Neural cell (in vitro differentiated cells): ENCODE results near the gene ANKRD39. TPM values are rescaled to one million over a fixed set of nuclear protein-coding genes. Genes with fewer than 3 reads are reported as not detected.

ENCODE experiments used
- H2AFZ ChIP-seq: fragments of 200-600, 300-800 bp; sonication (generic), shearing (Covaris generic); 2 replicates; pipeline ENCODE4 v1.6.0; 2014; ENCODE audit warnings: low read depth, mild to moderate bottlenecking, antibody characterized with exemption, low read length, moderate library complexity
- H3F3A ChIP-seq: fragments of 200-600 bp; shearing (Covaris generic); 2 replicates; pipeline ENCODE4 v1.6.1; 2016; ENCODE audit warnings: mild to moderate bottlenecking, moderate library complexity, mixed read lengths, antibody characterized with exemption, low read length; ENCODE audit not compliant: insufficient read depth, poor library complexity, severe bottlenecking
- H3K27ac ChIP-seq: fragments of 200-600, 300-800 bp; sonication (generic), shearing (Covaris generic); 2 replicates; pipeline ENCODE4 v1.5.1; 2014; ENCODE audit warnings: mild to moderate bottlenecking, low read length, moderate library complexity
- H3K27me3 ChIP-seq: fragments of 300-800, 200-600 bp; sonication (generic), shearing (Covaris generic); 2 replicates; pipeline ENCODE4 v1.6.0; 2014; ENCODE audit warnings: mild to moderate bottlenecking, low read depth, low read length, moderate library complexity; ENCODE audit not compliant: insufficient read depth
- H3K36me3 ChIP-seq: fragments of 300-800, 200-600 bp; sonication (generic), shearing (Covaris generic); 2 replicates; pipeline ENCODE4 v1.5.1; 2014; ENCODE audit warnings: mild to moderate bottlenecking, antibody characterized with exemption, low read length, moderate library complexity; ENCODE audit not compliant: insufficient read depth
- H3K4me2 ChIP-seq: fragments of 300-800, 200-600 bp; sonication (generic), shearing (Covaris generic); 2 replicates; pipeline ENCODE4 v1.6.0; 2014; ENCODE audit warnings: mild to moderate bottlenecking, low read length
- H3K4me3 ChIP-seq: fragments of 300-800, 200-600 bp; sonication (generic), shearing (Covaris generic); 2 replicates; pipeline ENCODE4 v1.5.1; 2014; ENCODE audit warnings: mild to moderate bottlenecking, low read length, moderate library complexity
- H3K79me2 ChIP-seq: fragments of 200-600 bp; shearing (Covaris generic); replicated peaks from 2 replicates; pipeline ENCODE4 v1.6.0; 2014; ENCODE audit warnings: mild to moderate bottlenecking, low read length, moderate library complexity; ENCODE audit not compliant: insufficient read depth
- H3K9ac ChIP-seq: fragments of 300-800, 200-600 bp; sonication (generic), shearing (Covaris generic); 2 replicates; pipeline ENCODE4 v1.6.1; 2016; ENCODE audit warnings: mild to moderate bottlenecking, low read length, mixed read lengths
- H3K9me2 ChIP-seq: fragments of 200-600 bp; shearing (Covaris generic); 2 replicates; pipeline ENCODE4 v1.6.1; 2016; ENCODE audit warnings: mild to moderate bottlenecking, low read length, mixed read lengths; ENCODE audit not compliant: insufficient read depth
- H3K9me3 ChIP-seq: fragments of 200-600, 300-800 bp; sonication (generic), shearing (Covaris generic); 2 replicates; pipeline ENCODE4 v1.6.1; 2016; ENCODE audit warnings: mild to moderate bottlenecking, mixed run types, low read length, moderate library complexity, mixed read lengths
- H4K20me1 ChIP-seq: fragments of 200-600 bp; shearing (Covaris generic); 2 replicates; pipeline ENCODE4 v1.6.1; 2016; ENCODE audit warnings: mild to moderate bottlenecking, mixed run types; ENCODE audit not compliant: insufficient read depth
- CTCF ChIP-seq: fragments of 450-650 bp; IDR thresholded peaks from 2 replicates; pipeline ENCODE4 v1.5.1; 2014; ENCODE audit warnings: antibody characterized with exemption, mild to moderate bottlenecking, moderate library complexity; ENCODE audit not compliant: poor library complexity, severe bottlenecking
- EP300 ChIP-seq: fragments of 450-650 bp; conservative IDR thresholded peaks from 2 replicates; pipeline ENCODE4 v1.6.1; 2014; ENCODE audit warnings: antibody characterized with exemption, mild to moderate bottlenecking, moderate library complexity; ENCODE audit not compliant: poor library complexity, severe bottlenecking
- EZH2 ChIP-seq: fragments of 200-600, 300-800 bp; shearing (Covaris generic), sonication (generic); IDR thresholded peaks from 2 replicates; pipeline ENCODE4 v1.6.1; 2014; ENCODE audit warnings: antibody characterized with exemption, low read length, borderline replicate concordance, mild to moderate bottlenecking; ENCODE audit not compliant: insufficient read depth, poor library complexity, severe bottlenecking
- MXI1 ChIP-seq: fragments of 450-650 bp; conservative IDR thresholded peaks from 2 replicates; pipeline ENCODE4 v1.6.1; 2014; ENCODE audit warnings: antibody characterized with exemption, mild to moderate bottlenecking; ENCODE audit not compliant: poor library complexity, severe bottlenecking
- POLR2AphosphoS5 ChIP-seq: IDR thresholded peaks from 2 replicates; pipeline ENCODE4 v1.6.1; 2012
- RAD21 ChIP-seq: fragments of 450-650 bp; conservative IDR thresholded peaks from 2 replicates; pipeline ENCODE4 v1.6.1; 2014; ENCODE audit warnings: antibody characterized with exemption, mild to moderate bottlenecking, moderate library complexity
- REST ChIP-seq: IDR thresholded peaks from 2 replicates; pipeline ENCODE4 v1.6.1; 2012; ENCODE audit warnings: borderline replicate concordance
- SMC3 ChIP-seq: fragments of 450-650 bp; conservative IDR thresholded peaks from 2 replicates; pipeline ENCODE4 v1.6.1; 2014; ENCODE audit warnings: antibody characterized with exemption, mild to moderate bottlenecking, moderate library complexity; ENCODE audit not compliant: poor library complexity
- TAF1 ChIP-seq: IDR thresholded peaks from 2 replicates; pipeline ENCODE4 v1.6.1; 2012; ENCODE audit warnings: low read depth
- polyA plus RNA-seq: library from polyadenylated mRNA; depleted of rRNA; stranded (reverse); fragments of >200 nt; gene quantifications from 2 replicates; pipeline ENCODE4 v1.2.3, GENCODE V29; 2014

Gene ANKRD39
- polyA plus RNA-seq, 1 donor from 2014 or later: 30.7 TPM

GRCh38 chr2:96839875-96840850 lies 17.7 kb downstream of the ANKRD39 start:
- Histone ChIP-seq H3K27ac (no peak overlapping the region), H3K9me3 (no peaks in the 10 kb centered on the region), H3K27me3 (no peaks in the 10 kb centered on the region), H4K20me1 (no peaks in the 10 kb centered on the region), H3F3A (no peaks in the 10 kb centered on the region), H2AFZ (no peak overlapping the region), H3K9me2 (no peaks in the 10 kb centered on the region), H3K4me2 (no peak overlapping the region), H3K79me2 (no peaks in the 10 kb centered on the region), H3K4me3 (no peak overlapping the region), H3K36me3 (no peaks in the 10 kb centered on the region), H3K9ac (no peak overlapping the region)
- TF ChIP-seq POLR2AphosphoS5 (no peak), EP300 (no peak), SMC3 (no peak), EZH2 (no peak), TAF1 (no peak), RAD21 (no peak), REST (no peak), MXI1 (no peak), CTCF (no peak)

- no peaks in the 10 kb centered on the region for H3F3A ChIP-seq
- no peak overlapping the region for H2AFZ ChIP-seq
- no peaks in the 10 kb centered on the region for H3K36me3 ChIP-seq
- TF ChIP-seq POLR2AphosphoS5 (no peak), RAD21 (no peak), SMC3 (no peak), EP300 (no peak), REST (no peak), EZH2 (no peak), MXI1 (no peak), CTCF (no peak), TAF1 (no peak)
- no peaks in the 10 kb centered on the region for H4K20me1 ChIP-seq
- no peak overlapping the region for H3K27ac ChIP-seq
- H3K9me2 ChIP-seq: no peaks in the 10 kb centered on the region
- H3K79me2 ChIP-seq: no peaks in the 10 kb centered on the region
- no peaks in the 10 kb centered on the region for H3K27me3 ChIP-seq
- H3K4me2 ChIP-seq: no peak overlapping the region
- H3K9ac ChIP-seq: no peak overlapping the region
- H3K9me3 ChIP-seq: no peaks in the 10 kb centered on the region
- no peak overlapping the region for H3K4me3 ChIP-seq
Measured at GRCh38 chr2:96839293-96839874, 18.4 kb downstream of the ANKRD39 start.
